ENCODE measurements around the gene GPS1.

GRCh38 chr17:82089723-82090548 is 38.2 kb downstream of the GPS1 start:
- TF ChIP-seq CTCF (IDR thresholded peaks at IDR 0.05; ENCODE audit: poor library complexity) (no peak), EZH2phosphoT487 (IDR thresholded peaks at IDR 0.05; ENCODE audit: low read depth, severe bottlenecking, unreplicated experiment) (no peak), EZH2 (IDR thresholded peaks at IDR 0.05; ENCODE audit: borderline replicate concordance) (no peak)
